ENCODE results near the gene MFSD12. TPM values are rescaled to one million over a fixed set of nuclear protein-coding genes. Genes with fewer than 3 reads are reported as not detected.

MFSD12 gene
- total RNA-seq, 2 donors from 2014 or later: 85.6 to 112 TPM

GRCh38 chr19:3580156-3580934 is 23.0 kb upstream of the MFSD12 start:
- H3K27ac ChIP-seq: peak overlapping the region; percentile 9 to 15
- H3K4me1 ChIP-seq (ENCODE audit: control insufficient read depth in 1 of 2, low read depth in 2 of 2): peaks cover 6 to 22% of the 10 kb centered on the region in 2 donors
- no peak for DNase-seq (ENCODE audit: low spot score)
- H3K9me3 ChIP-seq: no peaks in the 10 kb centered on the region
- no peak for TF ChIP-seq CTCF (IDR thresholded peaks at IDR 0.05)
- no peaks in the 10 kb centered on the region for H3K27me3 ChIP-seq (replicated peaks; ENCODE audit: insufficient read depth)
- H3K36me3 ChIP-seq: no peaks in the 10 kb centered on the region
- no peak overlapping the region for H3K4me3 ChIP-seq
- ATAC-seq (ENCODE audit: insufficient number of reproducible peaks, low FRiP score, low read depth): no peak

- no peak for TF ChIP-seq CTCF (IDR thresholded peaks at IDR 0.05)
- Histone ChIP-seq H3K36me3 (no peaks in the 10 kb centered on the region), H3K4me3 (no peak overlapping the region), H3K27me3 (replicated peaks; ENCODE audit: insufficient read depth) (no peaks in the 10 kb centered on the region), H3K27ac (no peak overlapping the region), H3K9me3 (no peaks in the 10 kb centered on the region), H3K4me1 (ENCODE audit: control insufficient read depth in 1 of 2, low read depth in 2 of 2) (peaks cover 12 to 24% of the 10 kb centered on the region in 2 donors)
- ATAC-seq (ENCODE audit: insufficient number of reproducible peaks, low FRiP score, low read depth): no peak
- DNase-seq (ENCODE audit: low spot score): no peak
These were observed 21.0 kb upstream of the MFSD12 start for GRCh38 chr19:3578390-3578789.

GRCh38 chr19:3577723-3578344 is 20.4 kb upstream of the MFSD12 start:
- H3K27ac ChIP-seq: no peak overlapping the region
- DNase-seq (ENCODE audit: low spot score): no peak
- ATAC-seq (ENCODE audit: insufficient number of reproducible peaks, low FRiP score, low read depth): no peak
- no peak for TF ChIP-seq CTCF (IDR thresholded peaks at IDR 0.05)
- H3K27me3 ChIP-seq (replicated peaks; ENCODE audit: insufficient read depth): no peaks in the 10 kb centered on the region
- H3K4me3 ChIP-seq: no peak overlapping the region
- no peaks in the 10 kb centered on the region for H3K9me3 ChIP-seq
- H3K36me3 ChIP-seq: no peaks in the 10 kb centered on the region
- peaks cover 12 to 26% of the 10 kb centered on the region in 2 donors for H3K4me1 ChIP-seq (ENCODE audit: control insufficient read depth in 1 of 2, low read depth in 2 of 2)

- Histone ChIP-seq H3K9me3 (no peaks in the 10 kb centered on the region), H3K27me3 (replicated peaks; ENCODE audit: insufficient read depth) (no peaks in the 10 kb centered on the region), H3K27ac (no peak overlapping the region), H3K36me3 (no peaks in the 10 kb centered on the region), H3K4me1 (ENCODE audit: control insufficient read depth in 1 of 2, low read depth in 2 of 2) (peaks cover 15 to 31% of the 10 kb centered on the region in 2 donors), H3K4me3 (peak overlapping the region; percentile 56)
- ATAC-seq (ENCODE audit: insufficient number of reproducible peaks, low FRiP score, low read depth): no peak
- no peak for DNase-seq (ENCODE audit: low spot score)
- no peak for TF ChIP-seq CTCF (IDR thresholded peaks at IDR 0.05)
These were observed 19.5 kb upstream of the MFSD12 start for GRCh38 chr19:3576696-3577443.

Data from thoracic aorta (tissue), 2 donors.